GM12892 (cell line): ENCODE data around the gene NKX1-1.

Source experiments
- POLR2A ChIP-seq: IDR thresholded peaks from 2 replicates; pipeline ENCODE4 v1.6.1; 2011; ENCODE audit warnings: low read depth, low read length, control low read depth
- POLR2AphosphoS5 ChIP-seq: IDR thresholded peaks from 2 replicates; pipeline ENCODE4 v1.6.1; 2011; ENCODE audit warnings: low read depth, low read length, control low read depth
- TAF1 ChIP-seq: IDR thresholded peaks from 2 replicates; pipeline ENCODE4 v1.6.1; 2011; ENCODE audit warnings: low read depth, mild to moderate bottlenecking, control low read depth, low read length, borderline replicate concordance

- TF ChIP-seq POLR2A (no peak), POLR2AphosphoS5 (no peak), TAF1 (no peak)
These were observed 29.8 kb downstream of the NKX1-1 start for GRCh38 chr4:1376391-1376840.
